ENCODE results near the gene LKAAEAR1. TPM values are rescaled to one million over a fixed set of nuclear protein-coding genes. Genes with fewer than 3 reads are reported as not detected.

The LKAAEAR1 gene
- total and polyA plus RNA-seq, 2 experiments from 2014 or later, result 1.8 TPM; not detected in 1

- Histone ChIP-seq H3K9me2 (ENCODE audit: insufficient read depth) (no peaks in the 10 kb centered on the region), H3K4me1 (ENCODE audit: insufficient read depth) (peaks cover 11% of the 10 kb centered on the region; the same call in 1 of the 2 replicates), H3K4me3 (no peak overlapping the region), H3K27ac (ENCODE audit: low read depth) (no peak overlapping the region), H3K27me3 (ENCODE audit: insufficient read depth) (peaks cover 31% of the 10 kb centered on the region), H3F3A (replicated peaks; ENCODE audit: low read depth) (0 out of 2 replicates have a peak, but pooled peaks cover 5% of the 10 kb centered on the region), H3K4me2 (no peak overlapping the region), H4K20me1 (replicated peaks; ENCODE audit: insufficient read depth) (no peaks in the 10 kb centered on the region), H3K79me2 (replicated peaks; ENCODE audit: insufficient read depth) (no peaks in the 10 kb centered on the region), H2AFZ (no peak overlapping the region), H3K36me3 (ENCODE audit: insufficient read depth) (no peaks in the 10 kb centered on the region)
- ATAC-seq, result no peak
- Mint-ChIP-seq H3K36me3 (ENCODE audit: low read depth) (no peaks in the 10 kb centered on the region), H3K4me3 (no peak overlapping the region), H3K27ac (no peak overlapping the region), H3K4me1 (peaks cover 23% of the 10 kb centered on the region), H3K27me3 (ENCODE audit: insufficient read depth, low read depth, poor library complexity) (peaks cover 46% of the 10 kb centered on the region), H3K9me3 (no peaks in the 10 kb centered on the region)
- TF ChIP-seq, protein P1, sequence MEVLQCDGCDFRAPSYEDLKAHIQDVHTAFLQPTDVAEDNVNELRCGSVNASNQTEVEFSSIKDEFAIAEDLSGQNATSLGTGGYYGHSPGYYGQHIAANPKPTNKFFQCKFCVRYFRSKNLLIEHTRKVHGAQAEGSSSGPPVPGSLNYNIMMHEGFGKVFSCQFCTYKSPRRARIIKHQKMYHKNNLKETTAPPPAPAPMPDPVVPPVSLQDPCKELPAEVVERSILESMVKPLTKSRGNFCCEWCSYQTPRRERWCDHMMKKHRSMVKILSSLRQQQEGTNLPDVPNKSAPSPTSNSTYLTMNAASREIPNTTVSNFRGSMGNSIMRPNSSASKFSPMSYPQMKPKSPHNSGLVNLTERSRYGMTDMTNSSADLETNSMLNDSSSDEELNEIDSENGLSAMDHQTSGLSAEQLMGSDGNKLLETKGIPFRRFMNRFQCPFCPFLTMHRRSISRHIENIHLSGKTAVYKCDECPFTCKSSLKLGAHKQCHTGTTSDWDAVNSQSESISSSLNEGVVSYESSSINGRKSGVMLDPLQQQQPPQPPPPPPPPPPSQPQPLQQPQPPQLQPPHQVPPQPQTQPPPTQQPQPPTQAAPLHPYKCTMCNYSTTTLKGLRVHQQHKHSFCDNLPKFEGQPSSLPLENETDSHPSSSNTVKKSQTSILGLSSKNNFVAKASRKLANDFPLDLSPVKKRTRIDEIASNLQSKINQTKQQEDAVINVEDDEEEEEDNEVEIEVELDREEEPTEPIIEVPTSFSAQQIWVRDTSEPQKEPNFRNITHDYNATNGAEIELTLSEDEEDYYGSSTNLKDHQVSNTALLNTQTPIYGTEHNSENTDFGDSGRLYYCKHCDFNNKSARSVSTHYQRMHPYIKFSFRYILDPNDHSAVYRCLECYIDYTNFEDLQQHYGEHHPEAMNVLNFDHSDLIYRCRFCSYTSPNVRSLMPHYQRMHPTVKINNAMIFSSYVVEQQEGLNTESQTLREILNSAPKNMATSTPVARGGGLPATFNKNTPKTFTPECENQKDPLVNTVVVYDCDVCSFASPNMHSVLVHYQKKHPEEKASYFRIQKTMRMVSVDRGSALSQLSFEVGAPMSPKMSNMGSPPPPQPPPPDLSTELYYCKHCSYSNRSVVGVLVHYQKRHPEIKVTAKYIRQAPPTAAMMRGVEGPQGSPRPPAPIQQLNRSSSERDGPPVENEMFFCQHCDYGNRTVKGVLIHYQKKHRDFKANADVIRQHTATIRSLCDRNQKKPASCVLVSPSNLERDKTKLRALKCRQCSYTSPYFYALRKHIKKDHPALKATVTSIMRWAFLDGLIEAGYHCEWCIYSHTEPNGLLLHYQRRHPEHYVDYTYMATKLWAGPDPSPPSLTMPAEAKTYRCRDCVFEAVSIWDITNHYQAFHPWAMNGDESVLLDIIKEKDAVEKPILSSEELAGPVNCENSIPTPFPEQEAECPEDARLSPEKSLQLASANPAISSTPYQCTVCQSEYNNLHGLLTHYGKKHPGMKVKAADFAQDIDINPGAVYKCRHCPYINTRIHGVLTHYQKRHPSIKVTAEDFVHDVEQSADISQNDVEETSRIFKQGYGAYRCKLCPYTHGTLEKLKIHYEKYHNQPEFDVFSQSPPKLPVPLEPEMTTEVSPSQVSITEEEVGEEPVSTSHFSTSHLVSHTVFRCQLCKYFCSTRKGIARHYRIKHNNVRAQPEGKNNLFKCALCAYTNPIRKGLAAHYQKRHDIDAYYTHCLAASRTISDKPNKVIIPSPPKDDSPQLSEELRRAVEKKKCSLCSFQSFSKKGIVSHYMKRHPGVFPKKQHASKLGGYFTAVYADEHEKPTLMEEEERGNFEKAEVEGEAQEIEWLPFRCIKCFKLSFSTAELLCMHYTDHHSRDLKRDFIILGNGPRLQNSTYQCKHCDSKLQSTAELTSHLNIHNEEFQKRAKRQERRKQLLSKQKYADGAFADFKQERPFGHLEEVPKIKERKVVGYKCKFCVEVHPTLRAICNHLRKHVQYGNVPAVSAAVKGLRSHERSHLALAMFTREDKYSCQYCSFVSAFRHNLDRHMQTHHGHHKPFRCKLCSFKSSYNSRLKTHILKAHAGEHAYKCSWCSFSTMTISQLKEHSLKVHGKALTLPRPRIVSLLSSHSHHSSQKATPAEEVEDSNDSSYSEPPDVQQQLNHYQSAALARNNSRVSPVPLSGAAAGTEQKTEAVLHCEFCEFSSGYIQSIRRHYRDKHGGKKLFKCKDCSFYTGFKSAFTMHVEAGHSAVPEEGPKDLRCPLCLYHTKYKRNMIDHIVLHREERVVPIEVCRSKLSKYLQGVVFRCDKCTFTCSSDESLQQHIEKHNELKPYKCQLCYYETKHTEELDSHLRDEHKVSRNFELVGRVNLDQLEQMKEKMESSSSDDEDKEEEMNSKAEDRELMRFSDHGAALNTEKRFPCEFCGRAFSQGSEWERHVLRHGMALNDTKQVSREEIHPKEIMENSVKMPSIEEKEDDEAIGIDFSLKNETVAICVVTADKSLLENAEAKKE (CRISPR knock-in tag; IDR thresholded peaks at IDR 0.05), result no peak
- TF ChIP-seq STAT1 (IDR thresholded peaks at IDR 0.05; ENCODE audit: unreplicated experiment), result no peak
- no peak for TF ChIP-seq ZNF114 (CRISPR knock-in tag; IDR thresholded peaks at IDR 0.05)
- TF ChIP-seq ETS1 (IDR thresholded peaks at IDR 0.05), result no peak
- TF ChIP-seq NANOG (IDR thresholded peaks at IDR 0.05; ENCODE audit: borderline replicate concordance), result no peak
- DNase-seq (ENCODE audit: low spot score), result no peak
Observed at GRCh38 chr20:64052326-64052722, 31.9 kb downstream of the LKAAEAR1 start.
